Caki2 (cell line): Measurements from ENCODE around the gene PAPOLG. TPM values are rescaled to one million over a fixed set of nuclear protein-coding genes. Genes with fewer than 3 reads are reported as not detected.

Experiments
- DNase-seq: peaks from one replicate; pipeline ENCODE4 v3.0.0-alpha.2; 2015; ENCODE audit warnings: low read depth
- in situ Hi-C: cut with HindIII; loops from 2 replicates; pipeline ENCODE4 v1.10.0; 2016; ENCODE audit warnings: low sequenced_read_pairs, low pct_unique_long_range_greater_than_20kb, mixed read lengths
- total RNA-seq: library from RNA; depleted of rRNA; stranded (reverse); fragments of >200 nt; shearing (Covaris generic); gene quantifications from 2 replicates; pipeline ENCODE4 v1.2.3, GENCODE V29; 2014; ENCODE audit warnings: low replicate concordance; rRNA removed

PAPOLG gene
- total RNA-seq, 1 experiment from 2014 or later, result 2.3 TPM

DNA sequence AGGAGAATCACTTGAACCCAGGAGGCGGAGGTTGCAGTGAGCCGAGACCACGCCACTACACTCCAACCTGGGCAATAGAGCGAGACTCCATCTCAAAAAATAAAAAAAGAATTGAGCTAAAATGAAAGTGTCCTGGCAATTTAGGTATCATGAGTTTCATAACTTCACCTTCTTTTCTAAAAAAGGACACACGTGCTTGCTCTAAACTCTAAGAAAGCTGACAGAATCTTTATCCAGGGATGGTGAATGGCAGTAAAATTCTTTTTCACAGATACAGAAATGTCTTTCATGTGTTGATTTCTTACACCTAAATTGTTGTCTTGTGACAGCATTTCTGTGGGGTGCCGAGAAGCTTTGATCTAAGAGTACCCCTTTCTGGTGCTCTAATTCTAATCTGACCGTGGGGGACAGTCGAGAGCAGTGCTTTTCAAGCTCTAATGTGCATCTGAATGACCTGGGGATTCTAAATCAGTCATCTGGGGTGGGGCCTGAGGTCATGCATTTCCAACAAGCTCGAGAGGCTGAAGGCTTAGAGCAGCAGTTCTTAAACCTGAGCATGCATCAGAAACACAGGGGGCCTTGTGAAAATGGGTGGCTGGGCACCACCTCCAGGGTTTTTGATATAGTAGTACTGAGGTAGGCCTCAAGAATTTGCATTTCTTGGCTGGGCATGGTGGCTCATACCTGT is 83.2 kb downstream of the PAPOLG start:
- in situ Hi-C loops, result no loop called here
- no peak for DNase-seq

DNA sequence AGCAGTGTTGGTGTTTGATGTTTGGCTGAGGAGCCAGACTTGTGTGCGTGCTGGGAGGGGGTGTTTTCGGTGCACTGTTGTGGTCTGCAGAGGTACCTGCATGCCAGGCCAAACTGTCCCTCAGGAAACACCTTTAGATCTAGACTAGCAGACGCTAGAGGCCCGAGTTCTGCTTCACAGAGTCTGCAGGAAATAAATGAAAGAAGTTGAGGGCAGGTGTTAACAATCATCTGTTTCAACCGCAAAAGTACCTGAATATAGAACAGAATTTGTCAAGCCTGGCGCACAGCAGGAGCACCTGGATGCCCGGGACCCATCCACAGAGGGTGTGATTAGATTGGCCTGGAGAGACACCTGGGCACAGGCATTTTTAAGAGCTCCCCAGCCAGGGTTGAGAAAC is 84.8 kb downstream of the PAPOLG start:
- in situ Hi-C loops, result no loop called here
- DNase-seq, result no peak

DNA sequence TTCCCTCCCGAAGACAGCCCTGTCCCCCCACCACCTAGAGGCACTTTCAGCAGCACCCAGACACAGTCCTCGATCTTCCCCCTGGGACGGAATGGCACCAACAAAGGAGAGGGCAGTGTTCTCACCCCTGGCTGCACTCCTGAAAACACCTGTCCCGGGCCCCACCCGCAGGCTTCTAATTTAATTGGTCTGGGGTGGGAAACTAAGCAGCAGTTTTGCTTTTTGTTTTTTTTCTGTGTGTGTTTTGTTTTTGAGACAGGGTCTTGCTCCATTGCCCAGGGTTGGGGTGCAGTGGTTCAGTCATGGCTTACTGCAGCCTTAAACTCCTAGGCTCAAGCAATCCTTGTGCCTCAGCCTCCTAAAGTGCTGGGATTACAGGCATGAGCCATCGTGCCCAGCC is 86.9 kb downstream of the PAPOLG start:
- DNase-seq, result no peak
- in situ Hi-C loops, result no loop called here

DNA sequence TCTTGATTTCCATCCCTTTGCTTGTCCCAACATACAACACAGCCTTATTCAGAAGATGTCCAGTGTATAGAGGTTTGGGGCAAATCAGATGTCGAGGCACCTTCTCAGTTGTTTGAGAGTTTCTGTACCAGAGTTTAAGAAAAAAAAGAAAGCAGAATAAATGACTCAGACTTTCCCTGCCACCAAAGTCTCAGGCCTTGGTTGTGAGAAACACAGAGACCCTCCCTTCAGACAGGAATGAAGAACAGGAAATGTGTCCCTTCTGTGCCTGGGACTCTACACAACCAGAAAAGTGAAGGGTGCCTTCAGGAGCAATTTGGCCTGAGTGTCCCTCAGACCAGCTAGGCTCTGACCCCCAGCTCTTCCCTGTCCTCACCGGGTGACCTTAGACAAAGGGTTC is 88.0 kb downstream of the PAPOLG start:
- in situ Hi-C loops, result no loop called here
- DNase-seq, result no peak

DNA sequence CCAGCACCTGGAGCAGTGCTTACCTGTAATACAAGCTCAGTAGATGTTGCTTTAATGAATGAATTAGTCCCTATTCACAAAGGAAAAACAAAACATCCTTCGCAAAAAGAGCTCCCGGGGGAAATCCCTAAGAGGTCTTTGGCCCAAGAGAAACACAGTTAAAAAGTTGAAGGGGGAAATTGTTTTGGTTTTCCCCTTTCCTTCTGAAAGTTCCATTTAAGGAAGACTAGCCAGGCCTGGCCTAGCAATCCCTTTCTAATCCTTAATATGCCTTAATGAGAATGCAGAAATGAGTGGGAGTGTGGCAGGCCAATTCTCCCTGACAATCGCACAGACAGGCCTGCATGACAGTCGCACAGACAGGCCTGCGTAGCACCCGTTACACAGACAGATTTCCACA is 91.8 kb downstream of the PAPOLG start:
- in situ Hi-C loops, result no loop called here
- DNase-seq, result no peak

Other genes starting within 250 kb of the PAPOLG start
- not detected in 2 replicates for gene BCL11A, start 202.6 kb upstream of the PAPOLG start, total RNA-seq
- 1.9 and 8.6 TPM in 2 replicates for gene REL, start 125.3 kb downstream of the PAPOLG start, total RNA-seq